Osteoblast (primary cell): ENCODE results near the gene EGFR. TPM values are rescaled to one million over a fixed set of nuclear protein-coding genes. Genes with fewer than 3 reads are reported as not detected.

Experiments used
- DNase-seq: peaks from one replicate; pipeline ENCODE4 v3.0.0; 2011; ENCODE audit warnings: low spot score, mixed read lengths; ENCODE audit not compliant: insufficient read length; ENCODE audit errors: missing footprints
- H2AFZ ChIP-seq: 2 replicates; pipeline ENCODE4 v1.6.0; 2011; ENCODE audit warnings: mild to moderate bottlenecking, low read length
- H3K27ac ChIP-seq: 2 replicates; pipeline ENCODE4 v1.5.1; 2011; ENCODE audit warnings: mild to moderate bottlenecking, low read depth, low read length, moderate library complexity
- H3K27me3 ChIP-seq: 2 replicates; pipeline ENCODE4 v1.6.0; 2012; ENCODE audit warnings: mild to moderate bottlenecking, control low read depth, inconsistent platforms, low read length, moderate library complexity; ENCODE audit not compliant: insufficient read depth
- H3K36me3 ChIP-seq: 2 replicates; pipeline ENCODE4 v1.5.1; 2011; ENCODE audit warnings: mild to moderate bottlenecking, low read length, control low read depth, moderate library complexity; ENCODE audit not compliant: insufficient read depth
- H3K4me1 ChIP-seq: 2 replicates; pipeline ENCODE4 v1.5.1; 2011; ENCODE audit warnings: mild to moderate bottlenecking, low read length, control low read depth, moderate library complexity; ENCODE audit not compliant: insufficient read depth
- H3K4me2 ChIP-seq: 2 replicates; pipeline ENCODE4 v1.6.0; 2011; ENCODE audit warnings: mild to moderate bottlenecking, low read length; ENCODE audit not compliant: insufficient read depth
- H3K4me3 ChIP-seq: fragments of 200-600 bp; sonication (generic); 3 replicates; pipeline ENCODE4 v1.5.1; 2012; ENCODE audit warnings: mild to moderate bottlenecking, low read length, inconsistent platforms; ENCODE audit not compliant: insufficient read depth
- H3K79me2 ChIP-seq: 2 replicates; pipeline ENCODE4 v1.6.0; 2012; ENCODE audit warnings: mild to moderate bottlenecking, low read length, control low read depth, inconsistent platforms; ENCODE audit not compliant: insufficient read depth
- H3K9me3 ChIP-seq: 2 replicates; pipeline ENCODE4 v1.5.1; 2011; ENCODE audit warnings: low read depth, low read length, control low read depth
- H4K20me1 ChIP-seq: 2 replicates; pipeline ENCODE4 v1.6.0; 2012; ENCODE audit warnings: mild to moderate bottlenecking, low read length, control low read depth; ENCODE audit not compliant: insufficient read depth
- total RNA-seq: library from RNA; depleted of rRNA; stranded (reverse); fragments of >200 nt; gene quantifications from 2 replicates; pipeline ENCODE4 v1.2.3, GENCODE V29; 2012
- TF ChIP-seq, protein P1 (sequence below): IDR thresholded peaks from 2 replicates; pipeline ENCODE4 v1.5.1; 2011; ENCODE audit warnings: mild to moderate bottlenecking, low read depth, low read length, moderate library complexity; ENCODE audit errors: extremely low read depth

EGFR gene
- total RNA-seq, 1 donor: 104 TPM

DNA sequence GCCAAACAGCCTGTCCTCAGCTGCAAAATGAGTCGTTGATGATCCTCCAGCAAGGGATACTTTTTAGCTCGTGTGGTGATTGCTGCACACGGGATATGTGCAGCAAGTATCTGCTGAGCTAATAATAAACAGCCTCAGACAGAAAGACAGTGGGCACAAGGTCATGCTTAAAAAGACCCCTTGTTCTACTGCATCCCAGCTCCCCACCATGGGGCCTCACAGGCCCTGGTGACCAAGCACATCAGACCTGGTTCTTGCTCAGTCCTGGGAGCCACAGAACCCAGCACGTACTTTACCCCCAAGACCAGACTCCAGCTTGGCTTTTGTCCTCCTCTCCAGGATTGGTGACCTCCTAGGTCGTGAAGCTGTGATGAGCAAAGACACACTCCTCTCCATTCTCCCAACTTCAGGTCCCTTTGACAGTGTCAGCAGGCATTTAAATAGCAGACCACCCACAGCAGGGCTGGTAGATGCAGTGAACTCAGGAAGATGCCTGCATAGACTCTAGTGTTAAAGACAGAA is 50.5 kb downstream of the EGFR start:
- Histone ChIP-seq H3K4me2 (no peak overlapping the region), H4K20me1 (no peaks in the 10 kb centered on the region), H3K27ac (peak overlapping the region; percentile 5), H3K4me1 (peaks cover 66% of the 10 kb centered on the region), H3K9me3 (no peaks in the 10 kb centered on the region), H2AFZ (no peak overlapping the region), H3K79me2 (peaks cover 66% of the 10 kb centered on the region), H3K27me3 (no peaks in the 10 kb centered on the region), H3K4me3 (no peak overlapping the region), H3K36me3 (peaks cover 4% of the 10 kb centered on the region)
- TF ChIP-seq, protein P1, sequence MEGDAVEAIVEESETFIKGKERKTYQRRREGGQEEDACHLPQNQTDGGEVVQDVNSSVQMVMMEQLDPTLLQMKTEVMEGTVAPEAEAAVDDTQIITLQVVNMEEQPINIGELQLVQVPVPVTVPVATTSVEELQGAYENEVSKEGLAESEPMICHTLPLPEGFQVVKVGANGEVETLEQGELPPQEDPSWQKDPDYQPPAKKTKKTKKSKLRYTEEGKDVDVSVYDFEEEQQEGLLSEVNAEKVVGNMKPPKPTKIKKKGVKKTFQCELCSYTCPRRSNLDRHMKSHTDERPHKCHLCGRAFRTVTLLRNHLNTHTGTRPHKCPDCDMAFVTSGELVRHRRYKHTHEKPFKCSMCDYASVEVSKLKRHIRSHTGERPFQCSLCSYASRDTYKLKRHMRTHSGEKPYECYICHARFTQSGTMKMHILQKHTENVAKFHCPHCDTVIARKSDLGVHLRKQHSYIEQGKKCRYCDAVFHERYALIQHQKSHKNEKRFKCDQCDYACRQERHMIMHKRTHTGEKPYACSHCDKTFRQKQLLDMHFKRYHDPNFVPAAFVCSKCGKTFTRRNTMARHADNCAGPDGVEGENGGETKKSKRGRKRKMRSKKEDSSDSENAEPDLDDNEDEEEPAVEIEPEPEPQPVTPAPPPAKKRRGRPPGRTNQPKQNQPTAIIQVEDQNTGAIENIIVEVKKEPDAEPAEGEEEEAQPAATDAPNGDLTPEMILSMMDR: no peak
- no peak for DNase-seq

DNA sequence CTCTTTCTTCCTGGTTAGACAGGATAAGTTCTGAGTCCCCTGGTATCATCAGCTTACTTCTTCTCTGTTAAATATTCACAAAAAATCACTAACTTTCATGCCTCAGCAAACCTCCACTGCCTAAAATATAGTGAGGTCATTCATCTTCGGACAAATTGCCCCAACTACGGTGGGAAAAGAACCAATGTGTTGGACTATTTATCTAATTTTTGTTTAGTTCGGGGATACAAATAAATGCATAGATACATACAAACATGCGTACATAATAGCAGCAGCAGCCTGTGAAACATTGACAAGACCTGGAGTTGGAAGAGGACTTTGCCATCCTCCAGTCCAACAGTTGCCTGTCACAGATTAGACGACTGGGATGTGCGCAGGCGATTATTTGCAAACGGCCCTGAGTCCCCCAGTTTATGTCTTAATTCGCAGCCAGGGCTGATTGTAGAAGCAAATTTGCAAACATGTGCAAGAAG is 51.5 kb downstream of the EGFR start:
- Histone ChIP-seq H3K27ac (peak overlapping the region; percentile 85), H3K4me2 (no peak overlapping the region), H3K36me3 (peaks cover 4% of the 10 kb centered on the region), H3K79me2 (peaks cover 74% of the 10 kb centered on the region), H3K4me3 (no peak overlapping the region), H3K4me1 (peaks cover 64% of the 10 kb centered on the region), H4K20me1 (no peaks in the 10 kb centered on the region), H2AFZ (no peak overlapping the region), H3K9me3 (no peaks in the 10 kb centered on the region), H3K27me3 (no peaks in the 10 kb centered on the region)
- TF ChIP-seq, protein P1: no peak
- no peak for DNase-seq

DNA sequence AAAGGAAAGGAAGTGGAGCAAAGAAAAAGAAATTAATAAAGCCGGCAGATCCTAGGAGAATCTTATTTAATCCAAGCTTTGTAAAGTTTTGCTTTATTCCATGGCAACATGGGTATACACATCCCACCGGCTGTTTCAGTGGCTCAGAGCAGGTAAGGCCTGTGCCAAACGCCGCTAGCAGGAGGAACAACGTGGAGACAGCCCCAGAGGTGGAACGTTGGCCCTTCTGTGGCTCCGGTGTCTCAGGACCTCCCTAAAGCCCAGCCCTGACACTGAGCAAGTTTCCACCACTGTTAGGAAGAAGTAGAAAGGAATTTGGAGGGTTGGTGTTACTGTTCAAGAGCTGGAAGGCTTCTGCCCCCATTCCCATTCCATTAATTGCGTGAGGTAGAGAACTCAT is 52.0 kb downstream of the EGFR start:
- TF ChIP-seq, protein P1: no peak
- DNase-seq: no peak
- Histone ChIP-seq H3K79me2 (peaks cover 80% of the 10 kb centered on the region), H3K27me3 (no peaks in the 10 kb centered on the region), H3K4me1 (peaks cover 59% of the 10 kb centered on the region), H3K27ac (peak overlapping the region; percentile 85), H2AFZ (no peak overlapping the region), H4K20me1 (no peaks in the 10 kb centered on the region), H3K4me2 (no peak overlapping the region), H3K4me3 (no peak overlapping the region), H3K9me3 (no peaks in the 10 kb centered on the region), H3K36me3 (peaks cover 4% of the 10 kb centered on the region)

DNA sequence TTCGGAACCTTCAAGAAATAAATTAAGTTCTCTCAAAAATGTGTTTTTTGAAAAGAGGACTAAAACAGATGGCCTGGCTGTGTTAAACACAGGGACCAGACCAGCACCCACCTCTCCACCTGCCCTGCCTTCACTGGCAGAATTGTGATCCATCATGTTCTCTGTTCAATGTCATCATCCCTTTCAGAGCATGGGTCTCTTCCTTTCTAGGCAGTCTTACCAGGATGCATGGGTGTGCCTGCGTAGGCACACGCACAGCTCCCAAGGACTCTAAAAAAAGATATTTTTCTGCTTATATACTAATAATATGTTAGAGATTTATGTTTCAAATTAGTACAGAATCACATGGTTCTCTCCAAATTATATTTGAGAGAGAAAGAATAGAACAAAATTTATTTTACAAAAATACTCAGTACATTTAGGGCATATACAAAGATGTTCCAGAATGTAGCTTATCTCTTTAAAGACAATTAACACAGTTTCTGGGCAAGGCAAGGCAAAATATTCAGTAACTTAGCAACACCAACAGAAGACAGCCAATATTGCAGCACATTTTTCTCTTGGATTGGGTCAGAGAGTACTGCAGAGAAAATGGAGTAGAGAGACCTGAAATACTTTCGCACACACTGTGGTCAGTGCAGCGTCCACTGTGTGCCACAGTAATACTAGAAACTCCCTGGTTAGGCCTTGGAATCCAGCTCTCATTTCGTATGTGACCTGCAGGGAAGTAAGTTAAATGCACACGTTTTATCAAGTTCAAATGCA is 52.8 kb downstream of the EGFR start:
- no peaks in the 10 kb centered on the region for H3K27me3 ChIP-seq
- H2AFZ ChIP-seq: no peak overlapping the region
- no peak overlapping the region for H3K4me3 ChIP-seq
- TF ChIP-seq, protein P1: no peak
- no peaks in the 10 kb centered on the region for H4K20me1 ChIP-seq
- no peak overlapping the region for H3K4me2 ChIP-seq
- peaks cover 4% of the 10 kb centered on the region for H3K36me3 ChIP-seq
- no peak for DNase-seq
- peak overlapping the region; percentile 85 for H3K27ac ChIP-seq
- peaks cover 84% of the 10 kb centered on the region for H3K79me2 ChIP-seq
- no peaks in the 10 kb centered on the region for H3K9me3 ChIP-seq
- H3K4me1 ChIP-seq: peaks cover 51% of the 10 kb centered on the region
